Measurements from ENCODE around the gene ARPC3. TPM values are rescaled to one million over a fixed set of nuclear protein-coding genes. Genes with fewer than 3 reads are reported as not detected.

The ARPC3 gene
- total and polyA plus RNA-seq, 10 of the 15 experiments (the other 5 are each of a cell fraction or from before 2014, with no cell fraction given): 81.6 to 890 (median 564) TPM

DNA sequence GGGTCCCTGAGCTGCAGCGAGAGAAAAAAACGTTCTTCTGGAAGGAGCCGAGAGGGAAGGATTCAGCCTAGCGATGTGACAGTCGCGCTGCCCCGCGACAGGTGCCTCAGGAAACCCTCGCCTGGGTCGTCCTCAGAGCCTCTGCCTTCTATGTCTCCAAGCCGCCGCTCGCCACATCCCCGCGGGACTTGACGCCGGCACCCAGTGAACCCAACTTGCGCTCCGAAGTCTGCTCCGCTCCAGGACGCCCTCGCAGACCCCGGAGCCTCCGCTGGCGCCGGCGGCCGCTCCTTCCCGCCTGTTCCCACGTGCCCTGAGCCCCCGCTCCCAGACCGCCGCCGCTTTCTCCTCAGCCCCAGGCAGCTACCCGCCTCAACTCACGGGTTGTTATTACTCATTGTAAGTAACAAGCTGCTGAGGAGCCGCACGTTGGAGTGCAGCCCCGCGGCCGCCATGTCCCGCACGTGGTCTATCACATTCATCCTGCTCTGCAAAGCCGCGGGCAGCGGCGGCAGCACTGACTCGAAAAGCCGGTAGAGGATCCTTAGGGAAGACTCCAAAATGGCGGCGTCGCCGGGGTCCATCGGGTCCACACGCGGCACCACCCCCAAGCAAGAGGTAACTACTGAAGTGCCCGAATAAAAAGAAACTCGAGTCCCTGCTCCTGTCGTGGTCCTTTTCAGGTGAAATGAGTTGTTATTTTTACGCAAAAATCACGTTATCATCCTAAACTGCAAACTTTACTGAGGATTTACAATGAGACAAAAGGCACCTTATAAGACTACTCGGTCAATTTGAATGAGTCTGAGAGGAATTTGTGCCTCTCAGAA is 46.8 kb downstream of the ARPC3 start, which contains the start of gene ANAPC7 (continued):
- TF ChIP-seq, protein P1, sequence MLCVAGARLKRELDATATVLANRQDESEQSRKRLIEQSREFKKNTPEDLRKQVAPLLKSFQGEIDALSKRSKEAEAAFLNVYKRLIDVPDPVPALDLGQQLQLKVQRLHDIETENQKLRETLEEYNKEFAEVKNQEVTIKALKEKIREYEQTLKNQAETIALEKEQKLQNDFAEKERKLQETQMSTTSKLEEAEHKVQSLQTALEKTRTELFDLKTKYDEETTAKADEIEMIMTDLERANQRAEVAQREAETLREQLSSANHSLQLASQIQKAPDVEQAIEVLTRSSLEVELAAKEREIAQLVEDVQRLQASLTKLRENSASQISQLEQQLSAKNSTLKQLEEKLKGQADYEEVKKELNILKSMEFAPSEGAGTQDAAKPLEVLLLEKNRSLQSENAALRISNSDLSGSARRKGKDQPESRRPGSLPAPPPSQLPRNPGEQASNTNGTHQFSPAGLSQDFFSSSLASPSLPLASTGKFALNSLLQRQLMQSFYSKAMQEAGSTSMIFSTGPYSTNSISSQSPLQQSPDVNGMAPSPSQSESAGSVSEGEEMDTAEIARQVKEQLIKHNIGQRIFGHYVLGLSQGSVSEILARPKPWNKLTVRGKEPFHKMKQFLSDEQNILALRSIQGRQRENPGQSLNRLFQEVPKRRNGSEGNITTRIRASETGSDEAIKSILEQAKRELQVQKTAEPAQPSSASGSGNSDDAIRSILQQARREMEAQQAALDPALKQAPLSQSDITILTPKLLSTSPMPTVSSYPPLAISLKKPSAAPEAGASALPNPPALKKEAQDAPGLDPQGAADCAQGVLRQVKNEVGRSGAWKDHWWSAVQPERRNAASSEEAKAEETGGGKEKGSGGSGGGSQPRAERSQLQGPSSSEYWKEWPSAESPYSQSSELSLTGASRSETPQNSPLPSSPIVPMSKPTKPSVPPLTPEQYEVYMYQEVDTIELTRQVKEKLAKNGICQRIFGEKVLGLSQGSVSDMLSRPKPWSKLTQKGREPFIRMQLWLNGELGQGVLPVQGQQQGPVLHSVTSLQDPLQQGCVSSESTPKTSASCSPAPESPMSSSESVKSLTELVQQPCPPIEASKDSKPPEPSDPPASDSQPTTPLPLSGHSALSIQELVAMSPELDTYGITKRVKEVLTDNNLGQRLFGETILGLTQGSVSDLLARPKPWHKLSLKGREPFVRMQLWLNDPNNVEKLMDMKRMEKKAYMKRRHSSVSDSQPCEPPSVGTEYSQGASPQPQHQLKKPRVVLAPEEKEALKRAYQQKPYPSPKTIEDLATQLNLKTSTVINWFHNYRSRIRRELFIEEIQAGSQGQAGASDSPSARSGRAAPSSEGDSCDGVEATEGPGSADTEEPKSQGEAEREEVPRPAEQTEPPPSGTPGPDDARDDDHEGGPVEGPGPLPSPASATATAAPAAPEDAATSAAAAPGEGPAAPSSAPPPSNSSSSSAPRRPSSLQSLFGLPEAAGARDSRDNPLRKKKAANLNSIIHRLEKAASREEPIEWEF (IDR thresholded peaks at IDR 0.05; ENCODE audit: insufficient replicate concordance, low read depth, low read length): no peak
- TF ChIP-seq NR2C1 (IDR thresholded peaks at IDR 0.05): no peak
- TF ChIP-seq BRCA1 (IDR thresholded peaks at IDR 0.05; ENCODE audit: low read depth, low read length): no peak
- TF ChIP-seq, protein P2, sequence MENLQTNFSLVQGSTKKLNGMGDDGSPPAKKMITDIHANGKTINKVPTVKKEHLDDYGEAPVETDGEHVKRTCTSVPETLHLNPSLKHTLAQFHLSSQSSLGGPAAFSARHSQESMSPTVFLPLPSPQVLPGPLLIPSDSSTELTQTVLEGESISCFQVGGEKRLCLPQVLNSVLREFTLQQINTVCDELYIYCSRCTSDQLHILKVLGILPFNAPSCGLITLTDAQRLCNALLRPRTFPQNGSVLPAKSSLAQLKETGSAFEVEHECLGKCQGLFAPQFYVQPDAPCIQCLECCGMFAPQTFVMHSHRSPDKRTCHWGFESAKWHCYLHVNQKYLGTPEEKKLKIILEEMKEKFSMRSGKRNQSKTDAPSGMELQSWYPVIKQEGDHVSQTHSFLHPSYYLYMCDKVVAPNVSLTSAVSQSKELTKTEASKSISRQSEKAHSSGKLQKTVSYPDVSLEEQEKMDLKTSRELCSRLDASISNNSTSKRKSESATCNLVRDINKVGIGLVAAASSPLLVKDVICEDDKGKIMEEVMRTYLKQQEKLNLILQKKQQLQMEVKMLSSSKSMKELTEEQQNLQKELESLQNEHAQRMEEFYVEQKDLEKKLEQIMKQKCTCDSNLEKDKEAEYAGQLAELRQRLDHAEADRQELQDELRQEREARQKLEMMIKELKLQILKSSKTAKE (IDR thresholded peaks at IDR 0.05; ENCODE audit: low read depth, poor library complexity, severe bottlenecking): peak; percentile 86
- no peak for TF ChIP-seq CREM (IDR thresholded peaks at IDR 0.05; ENCODE audit: low read depth)
- TF ChIP-seq SREBF1 (IDR thresholded peaks at IDR 0.05; ENCODE audit: low read length): no peak
- no peak for TF ChIP-seq TARDBP (IDR thresholded peaks at IDR 0.05; ENCODE audit: borderline replicate concordance)
- TF ChIP-seq CBFB (IDR thresholded peaks at IDR 0.05; ENCODE audit: low read depth): peak; percentile 54; the same call in 1 of the 2 replicates
- no peak for TF ChIP-seq IRF4 (IDR thresholded peaks at IDR 0.05; ENCODE audit: low read depth, low read length)
- TF ChIP-seq NFIC (IDR thresholded peaks at IDR 0.05; ENCODE audit: low read depth, low read length): peak; percentile 51; the same call in 1 of the 2 replicates
- TF ChIP-seq POLR2AphosphoS5 (IDR thresholded peaks at IDR 0.05; ENCODE audit: low read length): peak; percentile 91
- peak in 1 of 2 experiments; percentile 69; a peak in 3 of 4 replicates for TF ChIP-seq BHLHE40 (IDR thresholded peaks at IDR 0.05; ENCODE audit: borderline replicate concordance in 1 of 2, low read depth in 2 of 2, low read length in 1 of 2)
- TF ChIP-seq, protein P3, sequence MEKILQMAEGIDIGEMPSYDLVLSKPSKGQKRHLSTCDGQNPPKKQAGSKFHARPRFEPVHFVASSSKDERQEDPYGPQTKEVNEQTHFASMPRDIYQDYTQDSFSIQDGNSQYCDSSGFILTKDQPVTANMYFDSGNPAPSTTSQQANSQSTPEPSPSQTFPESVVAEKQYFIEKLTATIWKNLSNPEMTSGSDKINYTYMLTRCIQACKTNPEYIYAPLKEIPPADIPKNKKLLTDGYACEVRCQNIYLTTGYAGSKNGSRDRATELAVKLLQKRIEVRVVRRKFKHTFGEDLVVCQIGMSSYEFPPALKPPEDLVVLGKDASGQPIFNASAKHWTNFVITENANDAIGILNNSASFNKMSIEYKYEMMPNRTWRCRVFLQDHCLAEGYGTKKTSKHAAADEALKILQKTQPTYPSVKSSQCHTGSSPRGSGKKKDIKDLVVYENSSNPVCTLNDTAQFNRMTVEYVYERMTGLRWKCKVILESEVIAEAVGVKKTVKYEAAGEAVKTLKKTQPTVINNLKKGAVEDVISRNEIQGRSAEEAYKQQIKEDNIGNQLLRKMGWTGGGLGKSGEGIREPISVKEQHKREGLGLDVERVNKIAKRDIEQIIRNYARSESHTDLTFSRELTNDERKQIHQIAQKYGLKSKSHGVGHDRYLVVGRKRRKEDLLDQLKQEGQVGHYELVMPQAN (conservative IDR thresholded peaks at IDR 0.05): peak; percentile 97
- TF ChIP-seq, protein P4, sequence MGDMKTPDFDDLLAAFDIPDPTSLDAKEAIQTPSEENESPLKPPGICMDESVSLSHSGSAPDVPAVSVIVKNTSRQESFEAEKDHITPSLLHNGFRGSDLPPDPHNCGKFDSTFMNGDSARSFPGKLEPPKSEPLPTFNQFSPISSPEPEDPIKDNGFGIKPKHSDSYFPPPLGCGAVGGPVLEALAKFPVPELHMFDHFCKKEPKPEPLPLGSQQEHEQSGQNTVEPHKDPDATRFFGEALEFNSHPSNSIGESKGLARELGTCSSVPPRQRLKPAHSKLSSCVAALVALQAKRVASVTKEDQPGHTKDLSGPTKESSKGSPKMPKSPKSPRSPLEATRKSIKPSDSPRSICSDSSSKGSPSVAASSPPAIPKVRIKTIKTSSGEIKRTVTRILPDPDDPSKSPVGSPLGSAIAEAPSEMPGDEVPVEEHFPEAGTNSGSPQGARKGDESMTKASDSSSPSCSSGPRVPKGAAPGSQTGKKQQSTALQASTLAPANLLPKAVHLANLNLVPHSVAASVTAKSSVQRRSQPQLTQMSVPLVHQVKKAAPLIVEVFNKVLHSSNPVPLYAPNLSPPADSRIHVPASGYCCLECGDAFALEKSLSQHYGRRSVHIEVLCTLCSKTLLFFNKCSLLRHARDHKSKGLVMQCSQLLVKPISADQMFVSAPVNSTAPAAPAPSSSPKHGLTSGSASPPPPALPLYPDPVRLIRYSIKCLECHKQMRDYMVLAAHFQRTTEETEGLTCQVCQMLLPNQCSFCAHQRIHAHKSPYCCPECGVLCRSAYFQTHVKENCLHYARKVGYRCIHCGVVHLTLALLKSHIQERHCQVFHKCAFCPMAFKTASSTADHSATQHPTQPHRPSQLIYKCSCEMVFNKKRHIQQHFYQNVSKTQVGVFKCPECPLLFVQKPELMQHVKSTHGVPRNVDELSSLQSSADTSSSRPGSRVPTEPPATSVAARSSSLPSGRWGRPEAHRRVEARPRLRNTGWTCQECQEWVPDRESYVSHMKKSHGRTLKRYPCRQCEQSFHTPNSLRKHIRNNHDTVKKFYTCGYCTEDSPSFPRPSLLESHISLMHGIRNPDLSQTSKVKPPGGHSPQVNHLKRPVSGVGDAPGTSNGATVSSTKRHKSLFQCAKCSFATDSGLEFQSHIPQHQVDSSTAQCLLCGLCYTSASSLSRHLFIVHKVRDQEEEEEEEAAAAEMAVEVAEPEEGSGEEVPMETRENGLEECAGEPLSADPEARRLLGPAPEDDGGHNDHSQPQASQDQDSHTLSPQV (IDR thresholded peaks at IDR 0.05): no peak
- no peak for TF ChIP-seq FOS (IDR thresholded peaks at IDR 0.05; ENCODE audit: borderline replicate concordance, extremely low read depth, insufficient read length)

Measured in GM12878 (cell line).